Stimulated activated naive B cell treated with anti-CD40 and anti-IgM and Interleukin-4, amounts not matched to agents 10 μg/mL and 1 μg/mL and 100 μg/mL, for 72 hours (primary cell): Measurements from ENCODE around the gene PABPN1L.

ENCODE experiments used
- ATAC-seq, 2 donors: fragments of 150-1000 bp; cut with Tn5 transposase; replicated peaks; 2 replicates each; pipeline ENCODE4 v1.10.0; 2021; ENCODE audit warnings: moderate library complexity in 1 of 2
- DNase-seq: peaks from one replicate; pipeline ENCODE4 v3.0.0; 2021
- H3K27ac Mint-ChIP-seq: one replicate; pipeline ENCODE4 v1.8.0; 2022; ENCODE audit warnings: mild to moderate bottlenecking, mixed read lengths
- H3K27me3 Mint-ChIP-seq, 2 donors: one replicate each; pipeline ENCODE4 v1.8.0; 2022; ENCODE audit warnings: mixed read lengths in 2 of 2
- H3K36me3 Mint-ChIP-seq, 2 donors: one replicate each; pipeline ENCODE4 v1.8.0; 2022; ENCODE audit warnings: mixed read lengths in 2 of 2, mild to moderate bottlenecking in 1 of 2
- H3K4me1 Mint-ChIP-seq, 2 donors: one replicate each; pipeline ENCODE4 v1.8.0; 2022; ENCODE audit warnings: mixed read lengths in 2 of 2, mild to moderate bottlenecking in 1 of 2
- H3K4me3 Mint-ChIP-seq, 2 donors: one replicate each; pipeline ENCODE4 v1.8.0; 2022; ENCODE audit warnings: mild to moderate bottlenecking in 2 of 2, mixed read lengths in 2 of 2, moderate library complexity in 1 of 2
- H3K9me3 Mint-ChIP-seq, 2 donors: one replicate each; pipeline ENCODE4 v1.8.0; 2022; ENCODE audit warnings: mixed read lengths in 2 of 2, mild to moderate bottlenecking in 1 of 2

PABPN1L gene

DNA sequence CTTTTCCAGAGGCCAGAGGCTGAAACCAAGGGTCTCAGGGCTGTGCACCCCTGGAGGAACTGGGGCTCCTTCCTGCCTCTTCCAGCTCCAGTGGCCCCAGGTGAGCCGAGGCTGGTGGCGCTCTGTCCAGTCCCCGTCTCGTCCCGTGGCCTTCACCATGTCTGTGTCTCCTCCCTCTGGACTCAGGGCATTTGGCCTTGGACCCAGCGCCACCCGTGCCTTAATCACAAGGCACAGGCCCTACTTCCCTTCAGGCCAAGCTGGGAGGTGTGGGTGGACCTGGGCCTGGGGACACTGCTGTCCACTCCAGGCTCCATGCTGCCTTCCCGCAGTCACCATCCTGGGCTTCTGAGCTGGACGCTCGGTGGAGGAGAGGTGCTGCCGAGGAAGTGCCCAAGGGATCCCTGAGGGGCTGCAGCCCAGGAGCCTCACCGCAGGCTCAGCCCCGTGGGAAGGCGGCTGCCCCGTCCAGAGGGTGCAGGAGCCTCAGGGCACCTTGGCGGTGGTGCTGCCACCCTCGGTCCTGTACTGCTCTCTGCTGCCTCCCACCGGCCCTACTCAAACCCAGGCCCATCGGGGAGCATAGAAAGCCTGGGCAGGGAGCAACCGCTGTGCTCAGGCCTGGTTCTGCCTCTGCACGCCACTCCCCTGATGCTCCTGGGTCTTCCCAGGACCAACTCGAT, 45.2 kb downstream of the PABPN1L start:
- Mint-ChIP-seq H3K27me3 (no peaks in the 10 kb centered on the region), H3K4me3 (no peak overlapping the region), H3K36me3 (peaks cover 12 to 14% of the 10 kb centered on the region in 2 donors), H3K27ac (no peak overlapping the region), H3K4me1 (no peaks in the 10 kb centered on the region), H3K9me3 (no peaks in the 10 kb centered on the region)
- ATAC-seq, result no peak
- DNase-seq, result no peak

GRCh38 chr16:88820385-88821025, 46.0 kb downstream of the PABPN1L start:
- H3K27ac Mint-ChIP-seq, result no peak overlapping the region
- H3K4me3 Mint-ChIP-seq, result no peak overlapping the region
- H3K27me3 Mint-ChIP-seq, result no peaks in the 10 kb centered on the region
- ATAC-seq, result no peak
- no peaks in the 10 kb centered on the region for H3K9me3 Mint-ChIP-seq
- DNase-seq, result no peak
- peaks cover 0 to 7% of the 10 kb centered on the region in 2 donors for H3K4me1 Mint-ChIP-seq
- H3K36me3 Mint-ChIP-seq, result peaks cover 9 to 11% of the 10 kb centered on the region in 2 donors

GRCh38 chr16:88819126-88819525, 47.3 kb downstream of the PABPN1L start:
- H3K9me3 Mint-ChIP-seq, result no peaks in the 10 kb centered on the region
- H3K27ac Mint-ChIP-seq, result no peak overlapping the region
- no peak overlapping the region for H3K4me3 Mint-ChIP-seq
- H3K4me1 Mint-ChIP-seq, result peaks cover 0 to 8% of the 10 kb centered on the region in 2 donors
- ATAC-seq (no peak), DNase-seq (no peak)
- peaks cover 9 to 11% of the 10 kb centered on the region in 2 donors for H3K36me3 Mint-ChIP-seq
- H3K27me3 Mint-ChIP-seq, result no peaks in the 10 kb centered on the region

DNA sequence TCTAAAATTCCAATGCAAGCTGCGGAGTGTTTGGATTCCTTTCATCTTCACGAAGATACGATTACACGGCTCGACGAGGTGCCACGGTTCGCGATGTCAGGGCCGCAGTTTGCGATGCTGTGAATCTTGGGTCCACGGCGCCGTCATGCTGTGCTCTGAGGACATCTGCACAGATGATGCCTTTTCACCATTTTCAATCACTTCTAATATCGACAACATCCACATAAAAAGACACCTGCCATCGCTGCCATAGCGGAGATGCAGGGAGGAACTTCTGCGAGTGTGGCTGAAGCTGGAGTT, 47.9 kb downstream of the PABPN1L start:
- no peak overlapping the region for H3K27ac Mint-ChIP-seq
- DNase-seq (no peak), ATAC-seq (no peak)
- peaks cover 9 to 11% of the 10 kb centered on the region in 2 donors for H3K36me3 Mint-ChIP-seq
- H3K27me3 Mint-ChIP-seq, result no peaks in the 10 kb centered on the region
- no peak overlapping the region for H3K4me3 Mint-ChIP-seq
- H3K9me3 Mint-ChIP-seq, result no peaks in the 10 kb centered on the region
- peaks cover 0 to 8% of the 10 kb centered on the region in 2 donors for H3K4me1 Mint-ChIP-seq

DNA sequence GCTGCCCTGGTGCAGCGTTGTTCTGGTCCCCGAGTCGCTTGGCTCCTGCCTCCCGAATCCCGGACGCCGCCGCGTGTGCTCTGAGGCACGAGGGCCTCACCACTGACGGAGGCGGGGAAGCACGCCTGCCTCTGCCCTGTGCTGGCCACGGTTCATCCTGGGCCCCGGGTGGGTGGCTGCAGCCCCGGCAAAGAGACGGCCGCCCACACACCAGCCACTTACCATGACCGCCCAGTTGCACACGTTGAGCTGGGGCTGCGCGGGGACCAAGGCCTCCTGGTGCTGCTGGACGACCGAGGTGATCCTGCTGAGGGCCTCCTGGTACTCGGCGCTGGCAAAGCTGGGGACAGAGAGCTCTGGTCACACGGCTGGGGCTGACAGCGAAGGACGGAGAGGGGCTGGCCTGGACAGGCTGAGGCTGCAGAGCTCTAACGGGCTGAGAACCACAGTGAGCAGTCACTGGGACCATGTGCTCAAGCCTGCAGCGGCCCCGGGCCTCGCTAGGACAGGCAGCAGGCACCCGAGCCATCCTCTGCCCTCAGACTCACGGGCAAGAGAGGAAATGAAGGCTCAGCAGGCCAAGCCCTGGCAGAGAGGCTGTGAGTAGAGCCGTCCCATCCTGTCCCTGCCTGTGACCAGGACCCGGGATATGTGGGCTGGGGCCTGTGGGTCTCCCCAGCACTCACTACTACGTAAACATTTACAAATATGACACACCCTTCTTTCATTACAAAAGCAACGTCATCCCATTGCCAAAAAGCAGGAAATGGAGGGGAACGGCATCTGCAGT, 48.5 kb downstream of the PABPN1L start:
- no peaks in the 10 kb centered on the region for H3K9me3 Mint-ChIP-seq
- H3K36me3 Mint-ChIP-seq, result peaks cover 7 to 9% of the 10 kb centered on the region in 2 donors
- no peaks in the 10 kb centered on the region for H3K27me3 Mint-ChIP-seq
- no peak overlapping the region for H3K27ac Mint-ChIP-seq
- ATAC-seq, result no peak
- no peak for DNase-seq
- peaks cover 0 to 8% of the 10 kb centered on the region in 2 donors for H3K4me1 Mint-ChIP-seq
- H3K4me3 Mint-ChIP-seq, result no peak overlapping the region

- peaks cover 2 to 16% of the 10 kb centered on the region in 2 donors for H3K4me1 Mint-ChIP-seq
- no peaks in the 10 kb centered on the region for H3K27me3 Mint-ChIP-seq
- no peak overlapping the region for H3K4me3 Mint-ChIP-seq
- peak overlapping the region; percentile 14 for H3K27ac Mint-ChIP-seq
- H3K9me3 Mint-ChIP-seq, result no peaks in the 10 kb centered on the region
- no peak for ATAC-seq
- peaks cover 0 to 4% of the 10 kb centered on the region in 2 donors for H3K36me3 Mint-ChIP-seq
- no peak for DNase-seq
These were observed 49.5 kb downstream of the PABPN1L start for GRCh38 chr16:88816736-88817535.

GRCh38 chr16:88815901-88816589, 50.4 kb downstream of the PABPN1L start:
- Mint-ChIP-seq H3K36me3 (peaks cover 2 to 4% of the 10 kb centered on the region in 2 donors), H3K27ac (no peak overlapping the region), H3K9me3 (no peaks in the 10 kb centered on the region), H3K4me3 (no peak overlapping the region), H3K4me1 (peaks cover 3 to 19% of the 10 kb centered on the region in 2 donors), H3K27me3 (no peaks in the 10 kb centered on the region)
- ATAC-seq, result peak; percentile 26 to 27
- peak; percentile 49 for DNase-seq

DNA sequence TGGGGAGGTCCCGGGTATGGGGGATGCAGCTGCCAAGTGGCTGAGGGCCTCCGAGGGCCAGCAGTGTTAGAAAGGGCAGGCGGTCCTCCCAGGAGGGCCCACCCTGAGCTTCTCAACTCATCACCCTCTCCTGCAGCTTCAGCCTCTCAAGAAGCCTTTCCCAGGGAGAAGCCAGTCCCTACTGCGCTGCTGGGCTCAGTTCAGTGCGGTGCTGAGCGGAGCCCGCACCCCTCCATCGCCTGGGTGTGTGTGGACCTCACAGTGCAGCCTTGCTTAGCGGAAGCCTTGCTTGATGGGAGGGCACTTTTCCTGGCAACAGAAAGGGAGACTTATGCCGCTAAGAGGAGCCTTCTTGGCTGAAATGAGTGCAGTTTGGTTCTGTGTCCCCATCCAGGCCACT, 51.2 kb downstream of the PABPN1L start:
- ATAC-seq, result no peak

GRCh38 chr16:88814144-88814502, 52.3 kb downstream of the PABPN1L start:
- Mint-ChIP-seq H3K27me3 (no peaks in the 10 kb centered on the region), H3K4me1 (peaks cover 12 to 39% of the 10 kb centered on the region in 2 donors), H3K36me3 (peaks cover 12 to 21% of the 10 kb centered on the region in 2 donors), H3K9me3 (no peaks in the 10 kb centered on the region), H3K27ac (peak overlapping the region; percentile 25), H3K4me3 (peak overlapping the region in 1 of 2 donors; percentile 39)
- ATAC-seq, result no peak
- no peak for DNase-seq

More for the DNA sequence above, 51.2 kb downstream of the PABPN1L start:
- H3K36me3 Mint-ChIP-seq, result peaks cover 2 to 12% of the 10 kb centered on the region in 2 donors
- H3K27ac Mint-ChIP-seq, result peak overlapping the region; percentile 77
- H3K4me3 Mint-ChIP-seq, result no peak overlapping the region
- peaks cover 6 to 28% of the 10 kb centered on the region in 2 donors for H3K4me1 Mint-ChIP-seq
- H3K27me3 Mint-ChIP-seq, result no peaks in the 10 kb centered on the region
- H3K9me3 Mint-ChIP-seq, result no peaks in the 10 kb centered on the region
- no peak for DNase-seq
